Body of pancreas (tissue), 4 donors: ENCODE data around the gene DCAF10. TPM values are rescaled to one million over a fixed set of nuclear protein-coding genes. Genes with fewer than 3 reads are reported as not detected.
A peak's percentile ranks its signal among the peaks of the same experiment; 100 is the strongest.

Experiments
- ATAC-seq: fragments of 150-250 bp; one replicate; pipeline ENCODE4 v1.9.1; 2016
- DNase-seq, 4 donors: peaks; one replicate each; pipeline ENCODE4 v3.0.0-alpha.2; 2019
- H3K27ac ChIP-seq, 4 donors: fragments of 200-600 bp; sonication (generic); 1 replicate in 3 of 4; 2 replicates in 1 of 4; pipeline versions ENCODE4 v1.5.1 to v1.6.1; 2016 to 2019; ENCODE audit warnings: mild to moderate bottlenecking in 1 of 4, mixed read lengths in 1 of 4, moderate library complexity in 1 of 4
- H3K27me3 ChIP-seq, 2 donors: fragments of 200-600 bp; sonication (generic); one replicate each; pipeline ENCODE4 v1.6.0; 2016; ENCODE audit warnings: mild to moderate bottlenecking in 1 of 2
- H3K36me3 ChIP-seq, 2 donors: fragments of 200-600 bp; sonication (generic); replicated peaks in 1 of 2; 2 replicates each; pipeline ENCODE4 v1.5.1; 2016; ENCODE audit warnings: low read depth in 2 of 2; ENCODE audit not compliant: insufficient read depth in 1 of 2
- H3K4me1 ChIP-seq: fragments of 200-600 bp; sonication (generic); one replicate; pipeline ENCODE4 v1.6.0; 2016
- H3K4me3 ChIP-seq, 2 donors: fragments of 200-600 bp; sonication (generic); 1 replicate in 1 of 2; 2 replicates in 1 of 2; pipeline ENCODE4 v1.5.1; 2016 to 2019
- H3K9me3 ChIP-seq, 3 donors: fragments of 200-600 bp; sonication (generic); 1 replicate in 2 of 3; 2 replicates in 1 of 3; pipeline ENCODE4 v1.5.1; 2016
- CTCF ChIP-seq, 7 experiments: fragments of 450-650 bp in 4 of 7; fragments of 200-600 bp in 3 of 7; sonication (generic) in 3 of 7; IDR thresholded peaks; one replicate each; pipeline ENCODE4 v1.5.1; 2016 to 2019; ENCODE audit warnings: antibody characterized with exemption in 7 of 7
- POLR2A ChIP-seq, 3 donors: fragments of 450-650 bp; IDR thresholded peaks; one replicate each; pipeline ENCODE4 v1.6.1; 2016; ENCODE audit warnings: antibody characterized with exemption in 3 of 3, mild to moderate bottlenecking in 2 of 3
- WGBS, 2 donors: methylation state at CpG; one replicate each; pipeline ENCODE4 v1.1.5; 2017; 5-methylcytosine and 5-hydroxymethylcytosine counted together
- intact Hi-C: fragments of 100-400 bp; cut with DNase I; formaldehyde crosslinking; loops from one replicate; pipeline ENCODE4 v1.15.1; 2023
- total RNA-seq, 2 donors: library from RNA; depleted of rRNA; stranded (reverse); fragments of >200 nt; gene quantifications; one replicate each; pipeline ENCODE4 v1.1.0, GENCODE V29; 2016

DCAF10 gene
- total RNA-seq, 2 donors from 2014 or later = 12.7 to 14.5 TPM

GRCh38 chr9:37790096-37790495, 10.5 kb upstream of the DCAF10 start:
- Histone ChIP-seq H3K9me3 (no peaks in the 10 kb centered on the region), H3K4me1 (peaks cover 4% of the 10 kb centered on the region), H3K36me3 (no peaks in the 10 kb centered on the region), H3K27ac (no peak overlapping the region), H3K27me3 (no peaks in the 10 kb centered on the region), H3K4me3 (no peak overlapping the region)
- no peak for ATAC-seq
- 94 to 100% methylated on average over 2 of the region's 2 CpGs for WGBS, 2 donors
- no peak for TF ChIP-seq CTCF (IDR thresholded peaks at IDR 0.05)
- no peak for TF ChIP-seq POLR2A (IDR thresholded peaks at IDR 0.05)
- no peak for DNase-seq
- intact Hi-C loops = no loop called here

GRCh38 chr9:37792122-37792521, 8.5 kb upstream of the DCAF10 start:
- 86 to 92% methylated on average over 5 of the region's 5 CpGs for WGBS, 2 donors
- no peaks in the 10 kb centered on the region for H3K9me3 ChIP-seq
- ATAC-seq = no peak
- no peaks in the 10 kb centered on the region for H3K27me3 ChIP-seq
- no peaks in the 10 kb centered on the region for H3K36me3 ChIP-seq
- intact Hi-C loops = no loop called here
- H3K27ac ChIP-seq = no peak overlapping the region
- TF ChIP-seq POLR2A (IDR thresholded peaks at IDR 0.05) (no peak), CTCF (IDR thresholded peaks at IDR 0.05) (no peak)
- no peak overlapping the region for H3K4me3 ChIP-seq
- DNase-seq = no peak
- H3K4me1 ChIP-seq = no peaks in the 10 kb centered on the region

GRCh38 chr9:37796232-37796631, 4.4 kb upstream of the DCAF10 start:
- H3K4me3 ChIP-seq = no peak overlapping the region
- no peaks in the 10 kb centered on the region for H3K27me3 ChIP-seq
- intact Hi-C loops = no loop called here
- no peaks in the 10 kb centered on the region for H3K36me3 ChIP-seq
- no peak overlapping the region for H3K27ac ChIP-seq
- no peak for ATAC-seq
- DNase-seq = no peak
- TF ChIP-seq POLR2A (IDR thresholded peaks at IDR 0.05) (no peak), CTCF (IDR thresholded peaks at IDR 0.05) (no peak)
- H3K4me1 ChIP-seq = peaks cover 6% of the 10 kb centered on the region
- H3K9me3 ChIP-seq = no peaks in the 10 kb centered on the region
- 34 to 46% methylated on average over 2 of the region's 2 CpGs for WGBS, 2 donors

DNA sequence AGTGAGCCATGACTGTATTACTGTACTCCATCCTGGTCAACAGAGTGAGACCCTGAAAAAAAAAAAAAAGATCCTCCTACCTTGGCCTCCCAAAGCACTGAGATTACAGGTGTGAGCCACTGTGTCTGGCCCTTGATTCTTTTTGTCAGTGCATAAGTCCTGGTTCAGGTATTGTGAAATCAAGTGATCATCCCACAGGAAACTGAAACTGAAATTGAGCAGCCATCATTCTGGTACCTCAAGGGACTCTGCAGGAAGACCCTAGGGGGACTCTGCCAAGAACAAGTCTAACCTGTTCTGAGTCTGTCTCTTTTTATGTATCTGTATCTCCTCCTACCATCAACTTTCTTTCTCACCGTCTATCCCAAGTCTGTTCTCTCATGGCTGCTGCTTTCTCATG, 1.9 kb upstream of the DCAF10 start:
- ATAC-seq (no peak), DNase-seq (no peak)
- TF ChIP-seq POLR2A (IDR thresholded peaks at IDR 0.05) (no peak), CTCF (IDR thresholded peaks at IDR 0.05) (no peak)
- H3K27me3 ChIP-seq = no peaks in the 10 kb centered on the region
- peaks cover 27% of the 10 kb centered on the region for H3K4me1 ChIP-seq
- H3K4me3 ChIP-seq = no peak overlapping the region
- 0 to 60% methylated on average over 1 of the region's 1 CpG for WGBS, 2 donors
- H3K9me3 ChIP-seq = no peaks in the 10 kb centered on the region
- intact Hi-C loops = no loop called here
- H3K36me3 ChIP-seq = no peaks in the 10 kb centered on the region
- H3K27ac ChIP-seq = no peak overlapping the region

DNA sequence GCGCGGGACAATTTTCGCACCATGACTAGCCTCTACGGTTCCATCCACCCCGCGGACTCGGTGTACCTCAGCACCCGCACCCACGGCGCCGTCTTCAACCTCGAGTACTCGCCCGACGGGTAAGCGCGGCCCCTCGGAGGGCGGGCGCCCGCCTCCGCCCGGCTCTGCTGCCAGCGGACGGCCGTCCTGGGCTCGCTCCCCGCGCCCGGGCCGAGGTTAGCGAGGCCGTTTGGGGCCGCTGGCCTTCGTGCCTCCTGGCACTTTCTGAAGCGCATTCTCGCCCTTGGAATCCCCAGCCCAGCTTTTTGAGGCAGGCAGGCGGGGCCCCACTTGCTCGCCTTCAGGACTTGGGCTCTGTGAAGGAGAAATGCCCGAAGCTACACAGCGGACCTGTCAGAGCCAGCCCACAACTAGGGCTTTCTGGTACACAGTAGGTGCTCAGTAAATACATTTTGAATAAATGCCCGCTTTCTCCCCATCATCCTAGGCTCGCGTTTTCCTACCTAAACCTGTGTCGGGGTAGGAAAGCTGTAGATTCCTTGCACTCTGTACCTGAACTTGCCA, 772 bp downstream of the DCAF10 start:
- peak overlapping the region; percentile 73 to 94 (median 86) for H3K27ac ChIP-seq
- peak; percentile 32 to 51 (median 40) for DNase-seq
- no peaks in the 10 kb centered on the region for H3K9me3 ChIP-seq
- TF ChIP-seq POLR2A (IDR thresholded peaks at IDR 0.05) (no peak), CTCF (IDR thresholded peaks at IDR 0.05) (no peak)
- H3K36me3 ChIP-seq = no peaks in the 10 kb centered on the region
- peak overlapping the region; percentile 81 to 93 for H3K4me3 ChIP-seq
- ATAC-seq = peak; percentile 45
- 1 to 2% methylated on average over 11 to 44 of the region's 45 CpGs for WGBS, 2 donors
- peaks cover 27% of the 10 kb centered on the region for H3K4me1 ChIP-seq
- no peaks in the 10 kb centered on the region for H3K27me3 ChIP-seq
- intact Hi-C loops = no loop called here
